ENCODE data around the gene SEZ6L2. TPM values are rescaled to one million over a fixed set of nuclear protein-coding genes. Genes with fewer than 3 reads are reported as not detected.
A peak's percentile ranks its signal among the peaks of the same experiment; 100 is the strongest.

The SEZ6L2 gene
- total and polyA plus RNA-seq, 9 of the 15 experiments (the other 6 are each of a cell fraction or from before 2014, with no cell fraction given) = 0.10 to 2.1 (median 0.72) TPM

DNA sequence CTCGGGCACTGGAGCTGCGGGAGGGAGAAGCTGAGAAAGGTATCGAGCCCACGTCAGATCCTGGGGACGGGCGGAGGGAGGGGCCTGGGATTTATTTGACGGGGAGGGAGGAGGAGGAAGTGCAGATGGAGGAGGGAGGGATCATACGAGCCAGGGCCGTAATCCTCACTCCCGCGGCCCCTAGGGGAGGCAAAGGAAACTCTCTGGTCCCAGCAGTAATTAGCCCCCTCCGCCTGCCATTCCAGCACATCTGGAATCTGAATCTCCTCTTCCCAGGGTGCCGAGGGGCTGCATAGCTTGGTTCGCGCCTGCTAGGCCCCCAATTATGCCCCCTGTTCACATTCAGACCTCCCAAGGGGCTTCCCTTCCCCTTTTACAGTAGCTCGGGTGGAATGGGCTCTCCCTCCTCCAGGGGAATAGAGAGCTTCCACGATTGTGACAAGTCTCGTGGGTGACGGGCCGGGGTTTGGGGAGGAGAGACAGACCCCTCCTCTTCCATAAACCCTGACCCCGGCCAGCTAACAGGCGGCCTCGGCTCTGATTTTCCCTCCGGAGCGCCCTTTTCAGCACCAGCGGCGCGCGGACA is at the start of gene SEZ6L2 (continued):
- TF ChIP-seq, protein P1, sequence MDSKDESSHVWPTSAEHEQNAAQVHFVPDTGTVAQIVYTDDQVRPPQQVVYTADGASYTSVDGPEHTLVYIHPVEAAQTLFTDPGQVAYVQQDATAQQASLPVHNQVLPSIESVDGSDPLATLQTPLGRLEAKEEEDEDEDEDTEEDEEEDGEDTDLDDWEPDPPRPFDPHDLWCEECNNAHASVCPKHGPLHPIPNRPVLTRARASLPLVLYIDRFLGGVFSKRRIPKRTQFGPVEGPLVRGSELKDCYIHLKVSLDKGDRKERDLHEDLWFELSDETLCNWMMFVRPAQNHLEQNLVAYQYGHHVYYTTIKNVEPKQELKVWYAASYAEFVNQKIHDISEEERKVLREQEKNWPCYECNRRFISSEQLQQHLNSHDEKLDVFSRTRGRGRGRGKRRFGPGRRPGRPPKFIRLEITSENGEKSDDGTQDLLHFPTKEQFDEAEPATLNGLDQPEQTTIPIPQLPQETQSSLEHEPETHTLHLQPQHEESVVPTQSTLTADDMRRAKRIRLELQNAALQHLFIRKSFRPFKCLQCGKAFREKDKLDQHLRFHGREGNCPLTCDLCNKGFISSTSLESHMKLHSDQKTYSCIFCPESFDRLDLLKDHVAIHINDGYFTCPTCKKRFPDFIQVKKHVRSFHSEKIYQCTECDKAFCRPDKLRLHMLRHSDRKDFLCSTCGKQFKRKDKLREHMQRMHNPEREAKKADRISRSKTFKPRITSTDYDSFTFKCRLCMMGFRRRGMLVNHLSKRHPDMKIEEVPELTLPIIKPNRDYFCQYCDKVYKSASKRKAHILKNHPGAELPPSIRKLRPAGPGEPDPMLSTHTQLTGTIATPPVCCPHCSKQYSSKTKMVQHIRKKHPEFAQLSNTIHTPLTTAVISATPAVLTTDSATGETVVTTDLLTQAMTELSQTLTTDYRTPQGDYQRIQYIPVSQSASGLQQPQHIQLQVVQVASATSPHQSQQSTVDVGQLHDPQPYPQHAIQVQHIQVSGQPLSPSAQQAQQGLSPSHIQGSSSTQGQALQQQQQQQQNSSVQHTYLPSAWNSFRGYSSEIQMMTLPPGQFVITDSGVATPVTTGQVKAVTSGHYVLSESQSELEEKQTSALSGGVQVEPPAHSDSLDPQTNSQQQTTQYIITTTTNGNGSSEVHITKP (IDR thresholded peaks at IDR 0.05; ENCODE audit: partially characterized antibody) = no peak
- TF ChIP-seq NCOA6 (IDR thresholded peaks at IDR 0.05) = 0 out of 2 replicates have a peak, but pooled peaks have one; percentile 83
- TF ChIP-seq, protein P2, sequence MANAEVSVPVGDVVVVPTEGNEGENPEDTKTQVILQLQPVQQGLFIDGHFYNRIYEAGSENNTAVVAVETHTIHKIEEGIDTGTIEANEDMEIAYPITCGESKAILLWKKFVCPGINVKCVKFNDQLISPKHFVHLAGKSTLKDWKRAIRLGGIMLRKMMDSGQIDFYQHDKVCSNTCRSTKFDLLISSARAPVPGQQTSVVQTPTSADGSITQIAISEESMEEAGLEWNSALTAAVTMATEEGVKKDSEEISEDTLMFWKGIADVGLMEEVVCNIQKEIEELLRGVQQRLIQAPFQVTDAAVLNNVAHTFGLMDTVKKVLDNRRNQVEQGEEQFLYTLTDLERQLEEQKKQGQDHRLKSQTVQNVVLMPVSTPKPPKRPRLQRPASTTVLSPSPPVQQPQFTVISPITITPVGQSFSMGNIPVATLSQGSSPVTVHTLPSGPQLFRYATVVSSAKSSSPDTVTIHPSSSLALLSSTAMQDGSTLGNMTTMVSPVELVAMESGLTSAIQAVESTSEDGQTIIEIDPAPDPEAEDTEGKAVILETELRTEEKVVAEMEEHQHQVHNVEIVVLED (CRISPR knock-in tag; IDR thresholded peaks at IDR 0.05) = no peak
- TF ChIP-seq FOXJ2 (tag; IDR thresholded peaks at IDR 0.05) = no peak
- TF ChIP-seq ZNF354B (CRISPR knock-in tag; IDR thresholded peaks at IDR 0.05) = no peak
- peak; percentile 66 for TF ChIP-seq SPI1 (IDR thresholded peaks at IDR 0.05; ENCODE audit: borderline replicate concordance, low read depth, low read length)
- TF ChIP-seq, protein P3, sequence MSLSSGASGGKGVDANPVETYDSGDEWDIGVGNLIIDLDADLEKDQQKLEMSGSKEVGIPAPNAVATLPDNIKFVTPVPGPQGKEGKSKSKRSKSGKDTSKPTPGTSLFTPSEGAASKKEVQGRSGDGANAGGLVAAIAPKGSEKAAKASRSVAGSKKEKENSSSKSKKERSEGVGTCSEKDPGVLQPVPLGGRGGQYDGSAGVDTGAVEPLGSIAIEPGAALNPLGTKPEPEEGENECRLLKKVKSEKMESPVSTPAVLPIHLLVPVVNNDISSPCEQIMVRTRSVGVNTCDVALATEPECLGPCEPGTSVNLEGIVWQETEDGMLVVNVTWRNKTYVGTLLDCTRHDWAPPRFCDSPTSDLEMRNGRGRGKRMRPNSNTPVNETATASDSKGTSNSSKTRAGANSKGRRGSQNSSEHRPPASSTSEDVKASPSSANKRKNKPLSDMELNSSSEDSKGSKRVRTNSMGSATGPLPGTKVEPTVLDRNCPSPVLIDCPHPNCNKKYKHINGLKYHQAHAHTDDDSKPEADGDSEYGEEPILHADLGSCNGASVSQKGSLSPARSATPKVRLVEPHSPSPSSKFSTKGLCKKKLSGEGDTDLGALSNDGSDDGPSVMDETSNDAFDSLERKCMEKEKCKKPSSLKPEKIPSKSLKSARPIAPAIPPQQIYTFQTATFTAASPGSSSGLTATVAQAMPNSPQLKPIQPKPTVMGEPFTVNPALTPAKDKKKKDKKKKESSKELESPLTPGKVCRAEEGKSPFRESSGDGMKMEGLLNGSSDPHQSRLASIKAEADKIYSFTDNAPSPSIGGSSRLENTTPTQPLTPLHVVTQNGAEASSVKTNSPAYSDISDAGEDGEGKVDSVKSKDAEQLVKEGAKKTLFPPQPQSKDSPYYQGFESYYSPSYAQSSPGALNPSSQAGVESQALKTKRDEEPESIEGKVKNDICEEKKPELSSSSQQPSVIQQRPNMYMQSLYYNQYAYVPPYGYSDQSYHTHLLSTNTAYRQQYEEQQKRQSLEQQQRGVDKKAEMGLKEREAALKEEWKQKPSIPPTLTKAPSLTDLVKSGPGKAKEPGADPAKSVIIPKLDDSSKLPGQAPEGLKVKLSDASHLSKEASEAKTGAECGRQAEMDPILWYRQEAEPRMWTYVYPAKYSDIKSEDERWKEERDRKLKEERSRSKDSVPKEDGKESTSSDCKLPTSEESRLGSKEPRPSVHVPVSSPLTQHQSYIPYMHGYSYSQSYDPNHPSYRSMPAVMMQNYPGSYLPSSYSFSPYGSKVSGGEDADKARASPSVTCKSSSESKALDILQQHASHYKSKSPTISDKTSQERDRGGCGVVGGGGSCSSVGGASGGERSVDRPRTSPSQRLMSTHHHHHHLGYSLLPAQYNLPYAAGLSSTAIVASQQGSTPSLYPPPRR (CRISPR knock-in tag; IDR thresholded peaks at IDR 0.05; ENCODE audit: borderline replicate concordance) = no peak
- TF ChIP-seq CBX5 (IDR thresholded peaks at IDR 0.05; ENCODE audit: borderline replicate concordance, low read depth) = no peak
- TF ChIP-seq MEIS2 (IDR thresholded peaks at IDR 0.05; ENCODE audit: partially characterized antibody) = no peak
- no peak for TF ChIP-seq ZNF146 (CRISPR knock-in tag; IDR thresholded peaks at IDR 0.05; ENCODE audit: unreplicated experiment)
- TF ChIP-seq, protein P4, sequence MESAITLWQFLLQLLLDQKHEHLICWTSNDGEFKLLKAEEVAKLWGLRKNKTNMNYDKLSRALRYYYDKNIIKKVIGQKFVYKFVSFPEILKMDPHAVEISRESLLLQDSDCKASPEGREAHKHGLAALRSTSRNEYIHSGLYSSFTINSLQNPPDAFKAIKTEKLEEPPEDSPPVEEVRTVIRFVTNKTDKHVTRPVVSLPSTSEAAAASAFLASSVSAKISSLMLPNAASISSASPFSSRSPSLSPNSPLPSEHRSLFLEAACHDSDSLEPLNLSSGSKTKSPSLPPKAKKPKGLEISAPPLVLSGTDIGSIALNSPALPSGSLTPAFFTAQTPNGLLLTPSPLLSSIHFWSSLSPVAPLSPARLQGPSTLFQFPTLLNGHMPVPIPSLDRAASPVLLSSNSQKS (CRISPR knock-in tag; IDR thresholded peaks at IDR 0.05) = no peak
- no peak; the same call in 1 of the 2 replicates for TF ChIP-seq GABPA (tag; conservative IDR thresholded peaks at IDR 0.05; ENCODE audit: low read depth)

Data from K562 (cell line).